Stimulated activated CD4-positive, alpha-beta T cell treated with anti-CD3 and anti-CD28 coated beads, TNF-alpha, amount 100 ng/mL, for 4 hours (primary cell): ENCODE results near the gene ZSCAN10.
"Not testable (repeated sequence)": the region's sequence is repeated elsewhere in the genome, so short reads cannot be mapped to it uniquely, and the experiment has no call there.

Source experiments
- DNase-seq, 3 experiments: peaks; one replicate each; pipeline ENCODE4 v3.0.0-alpha.2; 2020; ENCODE audit warnings: low read depth in 3 of 3

Gene ZSCAN10

DNA sequence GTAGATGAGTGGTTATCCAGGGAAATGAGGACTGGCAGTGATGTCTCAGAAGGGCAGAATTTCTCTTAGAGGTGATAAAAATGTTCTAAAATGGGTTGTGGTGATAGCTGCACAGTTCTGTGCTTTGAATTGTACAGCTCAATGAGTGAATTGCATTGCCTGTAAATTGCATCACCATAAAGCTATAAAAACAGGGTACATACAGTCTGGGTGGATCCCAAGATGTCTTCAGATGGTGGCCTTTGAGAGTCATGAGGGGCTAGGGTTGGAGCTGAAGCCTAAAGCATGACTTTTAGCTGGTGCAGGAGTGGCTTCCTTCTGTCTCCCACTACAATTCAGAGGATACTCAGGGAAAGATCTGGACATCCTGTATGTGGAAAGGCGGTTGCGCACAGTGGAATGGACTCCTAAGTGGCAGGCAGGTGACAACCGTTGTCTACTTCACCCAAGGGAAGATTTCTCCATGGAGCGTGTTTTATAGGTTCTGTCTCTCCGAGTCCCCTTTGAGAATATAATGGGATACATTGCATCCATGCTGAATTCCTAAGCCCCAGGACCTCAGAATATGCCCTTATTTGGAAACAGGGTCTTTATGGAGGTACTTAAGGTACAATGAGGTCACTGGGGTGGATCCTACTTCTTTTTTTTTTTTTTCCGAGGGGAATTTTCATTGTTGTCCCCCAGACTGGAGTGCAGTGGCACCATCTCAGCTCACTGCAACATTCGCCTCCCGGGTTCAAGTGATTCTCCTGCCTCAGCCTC is 35.3 kb downstream of the ZSCAN10 start:
- DNase-seq = no peak

DNA sequence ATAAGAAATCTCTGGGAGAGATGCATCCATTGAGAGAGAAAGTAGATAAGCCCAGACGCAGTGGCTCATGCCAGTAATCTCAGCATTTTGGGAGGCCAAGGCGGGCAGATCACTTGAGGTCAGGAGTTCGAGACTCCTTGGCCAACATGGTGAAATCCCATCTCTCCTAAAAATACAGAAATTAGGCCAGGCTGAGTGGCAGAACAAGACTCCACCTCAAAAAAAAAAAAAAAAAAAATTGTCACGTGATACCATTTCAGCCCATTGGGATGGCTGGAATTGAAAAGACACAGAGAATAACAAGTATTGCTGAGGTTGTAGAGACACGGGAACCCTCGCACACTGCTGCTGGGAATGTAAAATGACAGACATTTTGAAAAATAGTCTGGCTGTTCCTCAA is 36.5 kb downstream of the ZSCAN10 start:
- no peak for DNase-seq

DNA sequence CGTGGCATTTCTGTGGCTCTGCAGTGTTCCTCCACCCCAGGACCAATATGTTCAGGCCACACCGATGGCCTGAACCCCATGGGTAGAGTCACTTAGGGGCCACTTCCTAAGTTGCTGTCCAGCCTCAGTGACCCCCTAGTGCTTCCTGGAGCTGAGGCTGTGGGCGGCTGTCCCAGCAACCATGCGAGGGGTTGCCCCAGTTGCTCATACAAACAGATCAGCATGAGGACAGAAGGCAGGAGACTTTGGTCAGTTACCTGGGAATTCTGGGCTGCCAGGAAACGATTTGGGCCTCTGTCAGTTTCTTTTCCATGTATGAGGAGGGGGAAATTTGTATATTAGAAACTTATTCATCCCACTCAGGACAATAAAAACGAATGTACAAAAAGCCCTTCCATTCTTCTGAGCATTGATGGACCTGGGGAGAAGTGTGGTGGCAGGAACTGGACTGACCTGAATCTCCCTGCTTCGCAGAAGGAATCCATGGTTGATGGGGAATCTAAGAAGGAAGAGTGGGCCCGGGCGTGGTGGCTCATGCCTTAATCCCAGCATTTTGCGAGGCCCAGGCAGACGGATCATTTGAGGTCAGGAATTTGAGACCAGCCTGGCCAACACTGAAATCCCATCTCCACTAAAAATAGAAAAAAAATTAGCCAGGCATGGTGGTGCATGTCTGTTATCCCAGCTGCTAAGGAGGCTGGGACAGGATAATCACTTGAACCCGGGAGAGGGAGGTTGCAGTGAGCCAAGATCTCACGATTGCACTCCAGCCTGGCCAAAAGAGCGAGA is 38.6 kb downstream of the ZSCAN10 start:
- no peak for DNase-seq

DNA sequence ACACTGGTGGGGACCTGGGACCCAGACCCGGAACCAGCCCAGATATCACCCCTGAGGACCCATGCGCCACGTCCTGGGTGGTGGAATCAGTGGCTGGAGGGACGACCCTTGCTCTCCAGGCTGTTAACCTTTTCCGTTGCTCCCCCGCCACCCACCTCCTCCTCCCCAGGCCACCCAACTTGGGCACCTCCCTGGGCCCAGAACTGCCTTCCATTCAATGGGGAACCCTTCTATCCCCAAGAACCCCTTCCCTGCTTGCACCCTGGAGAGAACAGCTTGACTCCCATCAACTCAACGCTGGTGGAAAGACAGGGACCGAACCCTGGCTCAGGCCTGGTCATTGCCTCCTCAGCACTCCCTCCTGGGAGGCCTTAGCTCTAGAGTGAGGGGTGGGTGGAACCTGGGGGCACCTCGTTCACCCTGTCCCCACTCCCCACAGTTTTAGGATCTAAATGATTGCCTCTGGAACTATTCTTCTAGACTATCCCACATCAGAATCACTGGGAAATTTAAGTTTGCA is 39.3 kb downstream of the ZSCAN10 start:
- DNase-seq = no peak

DNA sequence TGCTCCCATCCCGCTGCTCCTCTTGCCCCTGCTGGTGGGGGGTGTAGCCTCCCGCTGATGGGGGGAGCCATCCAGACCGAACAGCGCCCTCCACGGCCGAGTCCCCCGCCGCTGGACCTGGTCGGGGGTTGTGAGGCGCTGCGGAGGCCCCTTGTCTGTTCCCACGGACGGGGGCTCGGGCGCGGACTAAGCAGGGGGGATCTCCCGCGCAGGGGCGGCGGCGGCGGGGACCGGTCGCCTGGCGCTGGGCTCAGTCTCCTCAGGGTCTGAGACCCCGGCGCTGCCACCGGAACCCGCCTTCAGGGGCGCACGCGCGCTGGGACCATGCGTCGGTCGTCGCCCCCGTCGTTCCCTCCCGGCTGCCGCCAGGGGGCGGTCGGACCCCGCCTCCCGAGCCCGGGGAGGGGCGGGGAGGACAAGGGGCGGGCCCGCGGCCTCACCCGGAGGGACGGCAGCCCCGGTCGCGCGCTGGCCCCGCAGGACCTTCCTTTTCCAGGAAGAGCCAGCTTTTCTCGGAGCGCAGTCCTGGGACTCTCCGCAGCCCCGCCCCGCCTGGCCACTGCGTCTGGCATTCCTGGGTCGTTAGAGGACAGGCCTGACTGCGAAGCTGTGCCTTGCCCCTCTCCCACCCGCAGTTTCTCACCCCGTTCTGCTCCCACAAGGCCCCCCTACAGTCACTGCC is 39.9 kb downstream of the ZSCAN10 start:
- peak; percentile 74 to 81 (median 76) for DNase-seq

DNA sequence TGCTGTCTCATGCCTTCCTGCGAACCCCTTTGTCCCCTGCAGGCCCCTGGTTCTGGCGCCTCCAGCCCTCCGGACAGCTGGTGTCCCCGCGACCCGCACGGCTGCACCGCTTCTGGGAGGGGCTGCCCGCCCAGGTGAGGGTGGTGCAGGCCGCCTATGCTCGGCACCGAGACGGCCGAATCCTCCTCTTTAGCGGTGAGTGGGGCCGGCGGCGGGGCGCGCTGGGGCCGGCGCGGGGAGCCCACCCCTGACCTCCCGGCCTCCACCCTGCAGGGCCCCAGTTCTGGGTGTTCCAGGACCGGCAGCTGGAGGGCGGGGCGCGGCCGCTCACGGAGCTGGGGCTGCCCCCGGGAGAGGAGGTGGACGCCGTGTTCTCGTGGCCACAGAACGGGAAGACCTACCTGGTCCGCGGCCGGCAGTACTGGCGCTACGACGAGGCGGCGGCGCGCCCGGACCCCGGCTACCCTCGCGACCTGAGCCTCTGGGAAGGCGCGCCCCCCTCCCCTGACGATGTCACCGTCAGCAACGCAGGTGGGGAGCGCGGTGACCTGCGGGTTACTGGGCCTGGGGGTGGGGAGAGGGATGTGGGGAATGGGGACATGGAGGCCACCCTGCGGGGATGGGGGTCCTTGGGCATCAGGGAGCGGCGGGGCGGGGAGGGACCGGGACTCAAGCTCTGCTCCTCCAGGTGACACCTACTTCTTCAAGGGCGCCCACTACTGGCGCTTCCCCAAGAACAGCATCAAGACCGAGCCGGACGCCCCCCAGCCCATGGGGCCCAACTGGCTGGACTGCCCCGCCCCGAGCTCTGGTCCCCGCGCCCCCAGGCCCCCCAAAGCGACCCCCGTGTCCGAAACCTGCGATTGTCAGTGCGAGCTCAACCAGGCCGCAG is 40.7 kb downstream of the ZSCAN10 start:
- no peak for DNase-seq

DNA sequence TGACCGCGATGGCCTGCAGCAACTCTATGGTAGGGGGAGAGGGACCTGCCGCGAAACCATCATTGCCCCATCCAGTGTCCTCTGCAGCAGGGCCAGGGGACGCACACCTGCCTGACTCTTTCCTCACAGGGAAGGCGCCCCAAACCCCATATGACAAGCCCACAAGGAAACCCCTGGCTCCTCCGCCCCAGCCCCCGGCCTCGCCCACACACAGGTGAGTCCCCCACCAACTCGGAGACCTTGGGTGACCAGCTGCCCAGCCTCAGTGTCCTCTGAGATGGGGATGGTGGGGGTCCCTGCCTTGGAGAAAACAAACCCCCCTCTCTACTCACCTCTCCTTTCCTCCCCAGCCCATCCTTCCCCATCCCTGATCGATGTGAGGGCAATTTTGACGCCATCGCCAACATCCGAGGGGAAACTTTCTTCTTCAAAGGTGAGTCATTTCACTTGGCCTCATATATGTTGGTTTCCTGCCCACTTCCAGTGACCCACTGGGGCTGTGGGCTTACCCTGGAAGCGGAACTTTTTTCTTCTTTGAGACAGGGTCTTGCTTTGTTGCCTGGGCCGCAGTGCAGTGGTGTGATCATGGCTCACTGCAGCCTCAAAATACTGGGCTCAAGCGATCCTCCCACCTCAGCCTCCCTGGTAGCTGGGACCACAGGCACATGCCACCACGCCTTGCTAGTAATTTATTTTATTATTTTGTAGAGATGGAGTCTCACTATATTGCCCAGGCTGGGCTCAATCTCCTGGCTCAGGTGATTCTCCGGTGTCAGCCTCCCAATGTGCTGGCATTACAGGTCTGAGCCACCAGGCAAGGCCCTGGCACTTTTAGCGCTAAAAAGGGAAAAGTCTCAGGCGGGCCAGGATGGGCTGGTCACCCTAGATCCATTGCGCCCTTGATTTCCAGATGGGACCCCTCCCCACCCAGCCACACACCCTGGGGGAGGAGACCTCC is 41.6 kb downstream of the ZSCAN10 start:
- no peak for DNase-seq

DNA sequence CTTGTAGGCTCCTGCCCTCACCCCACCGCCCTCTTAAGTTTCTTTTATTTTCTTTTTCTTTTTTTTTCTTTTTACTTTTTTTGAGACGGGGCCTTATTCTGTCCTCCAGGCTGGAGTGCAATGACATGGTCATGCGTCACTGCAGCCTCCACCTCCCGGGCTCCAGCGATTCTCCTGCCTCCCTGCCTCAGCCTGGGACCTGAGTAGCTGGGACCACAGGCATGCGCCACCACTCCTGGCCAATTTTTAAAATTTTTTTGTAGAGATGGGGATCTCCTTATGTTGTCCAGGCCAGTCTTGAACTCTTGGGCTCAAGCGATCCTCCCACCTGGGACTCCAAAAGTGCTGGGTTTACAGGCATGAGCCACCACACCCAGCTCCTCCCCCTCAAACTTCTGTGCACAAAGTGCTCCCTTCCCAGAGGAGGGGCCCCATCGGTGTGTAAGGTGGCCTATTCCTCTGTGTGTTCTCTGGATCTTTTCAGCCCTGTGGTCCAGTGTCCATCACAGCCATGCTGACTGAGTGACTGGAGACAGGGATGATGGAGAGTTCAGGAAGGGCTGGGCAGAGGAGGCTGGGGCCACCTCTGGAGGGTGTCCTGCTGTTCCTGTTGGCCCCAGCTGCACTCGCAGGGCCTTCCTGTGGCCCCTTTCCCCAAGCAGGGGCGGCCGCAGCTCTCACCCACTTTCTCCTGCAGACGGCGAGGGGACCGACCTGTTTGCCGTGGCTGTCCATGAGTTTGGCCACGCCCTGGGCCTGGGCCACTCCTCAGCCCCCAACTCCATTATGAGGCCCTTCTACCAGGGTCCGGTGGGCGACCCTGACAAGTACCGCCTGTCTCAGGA is 42.5 kb downstream of the ZSCAN10 start:
- DNase-seq = no peak

DNA sequence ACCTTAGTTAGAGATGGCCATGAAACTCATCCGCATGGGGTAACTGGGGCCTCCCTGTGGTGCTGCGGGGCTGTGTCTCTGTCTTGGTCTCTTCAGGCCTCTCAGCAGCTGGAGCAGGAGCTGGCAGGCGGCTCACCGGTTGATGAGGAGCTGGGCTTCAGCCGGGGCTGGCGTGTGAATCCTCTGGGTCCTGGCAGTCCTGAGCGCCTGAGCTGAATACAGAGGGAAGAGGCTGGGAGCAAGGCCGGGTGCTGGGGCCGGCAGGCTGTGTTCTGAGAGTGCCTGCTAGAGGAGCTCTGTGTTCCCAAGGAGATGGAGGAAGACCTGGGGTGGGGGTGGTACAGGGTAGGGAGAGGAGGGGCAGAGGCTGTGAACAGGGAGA is 43.4 kb downstream of the ZSCAN10 start:
- DNase-seq = not testable (repeated sequence)

DNA sequence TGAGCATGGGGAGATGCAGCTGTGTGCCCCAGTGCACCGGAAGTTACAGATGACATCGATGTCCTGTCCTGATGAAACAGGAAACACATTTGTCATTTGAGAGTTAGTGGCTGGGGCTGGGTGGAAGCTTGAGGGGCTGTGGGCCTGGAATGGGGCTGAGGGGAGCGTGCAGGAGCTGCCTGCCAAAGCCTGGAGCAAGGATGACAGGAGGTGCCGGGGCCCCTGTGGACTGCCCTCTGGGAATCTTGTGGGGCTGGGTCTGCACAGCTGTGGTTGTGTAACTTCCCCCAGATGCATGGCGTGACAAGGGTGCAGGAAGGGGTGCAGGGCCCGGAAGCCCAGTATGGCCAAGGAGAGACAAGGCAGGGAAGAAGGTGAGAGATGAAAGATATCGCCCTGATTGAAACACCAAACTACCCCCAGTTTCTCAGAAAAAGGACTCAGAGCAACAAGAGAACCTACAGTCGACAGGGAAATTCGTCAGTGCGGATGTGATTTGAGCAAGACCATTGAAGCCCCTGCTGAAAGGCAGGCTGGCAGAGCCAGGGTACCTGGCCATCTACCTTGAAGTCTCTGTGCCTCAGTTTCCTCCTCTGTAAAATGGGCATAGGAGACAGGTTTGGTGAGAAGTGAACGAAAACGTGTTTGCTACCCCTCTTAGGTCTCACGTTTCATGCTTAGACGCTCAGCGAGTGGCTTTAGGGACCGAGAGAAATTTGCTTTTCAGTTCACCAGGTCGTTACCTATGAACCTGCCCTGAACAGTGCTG is 43.9 kb downstream of the ZSCAN10 start:
- DNase-seq = no peak

DNA sequence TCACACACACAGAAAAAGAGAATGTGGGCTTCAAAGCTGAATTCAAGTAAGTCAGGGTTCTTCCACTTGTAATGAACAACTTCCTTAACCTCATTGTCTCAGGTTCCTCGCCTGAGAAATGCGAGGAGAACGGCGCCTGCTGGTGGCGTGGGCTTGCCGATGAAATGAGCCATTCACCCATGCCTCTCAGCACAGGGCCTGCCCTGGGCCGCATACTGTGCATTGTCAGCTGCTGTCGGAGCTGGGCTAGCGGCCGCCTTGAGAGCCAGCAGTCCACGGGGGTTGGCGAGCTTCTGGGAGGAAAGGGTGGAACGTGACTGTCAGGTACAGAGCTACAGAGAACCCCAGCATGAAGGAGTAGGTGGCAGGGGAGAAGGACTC is 45.8 kb downstream of the ZSCAN10 start:
- DNase-seq = not testable (repeated sequence)

DNA sequence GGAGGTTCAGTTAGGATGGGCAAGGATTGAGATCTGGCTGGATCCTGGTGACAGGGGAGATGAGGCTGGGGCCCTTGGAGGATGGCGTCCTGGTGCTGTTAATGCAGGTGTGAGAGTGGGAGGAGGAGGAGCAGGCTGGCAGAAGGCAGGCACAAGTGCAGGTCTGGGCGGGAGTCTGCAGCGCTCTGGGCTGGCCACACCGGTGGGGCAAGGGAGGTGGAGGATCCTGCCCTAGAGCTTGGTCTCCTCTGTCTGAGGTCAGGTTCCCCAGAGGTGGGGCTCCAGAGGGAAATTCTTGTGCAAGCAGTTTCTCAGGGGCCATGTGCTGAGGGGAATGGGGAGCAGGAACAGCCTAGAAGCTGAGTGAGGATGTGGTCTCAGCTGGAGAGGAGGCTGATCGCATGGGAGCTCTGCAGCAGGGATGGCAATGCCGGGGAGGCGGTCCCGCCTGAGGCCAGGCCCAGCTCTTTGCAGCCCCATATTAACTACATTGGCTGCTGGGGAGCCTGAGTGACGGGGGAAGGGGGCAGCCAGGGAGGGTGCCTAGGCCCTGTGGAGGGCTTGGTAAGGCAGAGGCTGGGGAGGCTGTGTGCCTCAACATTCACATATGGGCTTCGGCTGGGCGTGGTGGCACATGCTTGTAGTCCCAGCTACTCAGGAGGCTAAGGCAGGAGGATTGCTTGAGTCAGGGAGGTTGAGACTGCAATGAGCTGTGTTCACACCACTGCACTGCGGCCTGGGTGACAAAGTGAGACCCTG is 46.3 kb downstream of the ZSCAN10 start:
- not testable (repeated sequence) for DNase-seq

DNA sequence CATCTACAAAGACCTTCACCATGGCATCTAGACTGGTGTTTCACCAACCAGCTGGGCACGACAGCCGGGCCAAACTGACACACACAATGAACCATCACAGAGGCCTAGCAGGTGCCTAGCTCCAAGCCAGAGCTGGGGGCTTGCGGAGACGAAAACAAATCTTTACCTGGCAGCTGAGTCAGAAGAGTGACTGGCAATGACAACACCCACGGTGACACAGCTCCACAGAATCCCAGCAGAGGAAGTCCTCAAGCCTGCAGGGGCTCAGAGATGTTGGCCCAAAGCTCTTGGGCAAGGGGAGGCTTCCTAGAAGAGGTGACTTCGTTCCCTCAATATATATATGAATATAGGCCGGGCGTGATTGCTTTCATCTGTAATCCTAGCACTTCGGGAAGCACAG is 47.6 kb downstream of the ZSCAN10 start:
- no peak for DNase-seq

DNA sequence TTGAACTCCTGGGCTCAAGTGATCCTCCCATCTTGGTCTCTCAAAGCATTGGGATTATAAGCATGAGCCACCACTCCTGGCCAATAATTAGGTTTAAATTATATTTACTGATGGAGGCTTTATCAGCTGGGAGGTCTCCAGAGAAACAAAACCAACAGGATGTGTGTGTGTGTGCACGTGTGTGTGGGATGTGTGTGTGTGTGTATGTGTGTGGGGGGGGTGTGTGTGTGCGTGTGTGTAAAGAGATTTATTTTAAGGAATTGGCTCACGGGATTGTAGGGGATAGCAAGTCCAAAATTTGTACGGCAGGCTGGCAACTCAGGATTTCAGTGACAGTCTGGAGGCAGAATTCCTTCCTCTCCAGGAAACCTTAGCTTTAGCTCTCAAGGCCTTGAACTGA is 48.1 kb downstream of the ZSCAN10 start:
- no peak for DNase-seq

DNA sequence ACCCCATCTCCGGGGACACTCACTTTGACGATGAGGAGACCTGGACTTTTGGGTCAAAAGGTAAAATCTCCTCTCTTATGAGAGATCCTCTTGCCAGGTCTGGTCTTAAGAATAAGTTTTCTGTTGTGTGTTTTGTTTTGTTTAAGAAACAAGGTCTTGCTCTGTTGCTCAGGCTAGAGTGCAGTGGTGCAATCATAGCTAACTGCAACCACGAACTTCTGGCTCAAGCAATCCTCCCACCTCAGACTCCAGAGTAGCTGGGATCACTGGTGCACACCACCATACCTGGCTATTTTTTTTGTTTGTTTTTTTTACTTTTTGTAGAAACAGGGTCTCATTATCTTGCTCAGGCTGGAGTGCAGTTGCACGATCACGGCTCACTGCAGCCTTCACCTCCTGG is 48.6 kb downstream of the ZSCAN10 start:
- DNase-seq = no peak

DNA sequence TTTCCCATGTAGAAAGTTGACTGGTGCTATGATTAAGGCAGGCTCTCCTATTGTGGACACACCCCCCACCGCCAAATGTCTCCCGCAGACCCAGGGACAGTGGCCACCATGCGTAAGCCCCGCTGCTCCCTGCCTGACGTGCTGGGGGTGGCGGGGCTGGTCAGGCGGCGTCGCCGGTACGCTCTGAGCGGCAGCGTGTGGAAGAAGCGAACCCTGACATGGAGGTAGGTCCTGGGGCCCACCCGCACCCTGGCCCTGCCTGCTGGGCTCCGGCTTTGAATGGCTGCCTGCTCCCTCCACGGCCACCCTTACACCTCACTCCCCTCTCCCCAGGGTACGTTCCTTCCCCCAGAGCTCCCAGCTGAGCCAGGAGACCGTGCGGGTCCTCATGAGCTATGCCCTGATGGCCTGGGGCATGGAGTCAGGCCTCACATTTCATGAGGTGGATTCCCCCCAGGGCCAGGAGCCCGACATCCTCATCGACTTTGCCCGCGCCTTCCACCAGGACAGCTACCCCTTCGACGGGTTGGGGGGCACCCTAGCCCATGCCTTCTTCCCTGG is 49.1 kb downstream of the ZSCAN10 start:
- DNase-seq = no peak

DNA sequence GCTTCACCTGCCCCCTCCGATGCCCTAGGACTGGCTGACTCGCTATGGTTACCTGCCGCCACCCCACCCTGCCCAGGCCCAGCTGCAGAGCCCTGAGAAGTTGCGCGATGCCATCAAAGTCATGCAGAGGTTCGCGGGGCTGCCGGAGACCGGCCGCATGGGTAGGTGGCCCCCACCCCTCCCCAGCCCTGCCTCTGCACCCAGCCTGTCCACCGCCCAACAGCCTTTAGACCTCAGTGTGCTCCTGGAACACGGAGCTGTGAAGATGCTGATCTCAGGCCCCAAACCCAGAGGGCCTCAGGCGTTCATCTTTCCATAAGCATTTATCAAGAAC is 51.7 kb downstream of the ZSCAN10 start:
- no peak for DNase-seq
